Testis (tissue), 2 donors: Measurements from ENCODE around the gene CFAP70.

Experiments
- CTCF ChIP-seq, 3 experiments: fragments of 450-650 bp in 2 of 3; fragments of 200-600 bp in 1 of 3; sonication (generic) in 1 of 3; IDR thresholded peaks; one replicate each; pipeline ENCODE4 v1.5.1; 2016 to 2019; ENCODE audit warnings: antibody characterized with exemption in 3 of 3, mild to moderate bottlenecking in 2 of 3, moderate library complexity in 1 of 3
- POLR2A ChIP-seq: fragments of 450-650 bp; IDR thresholded peaks from one replicate; pipeline ENCODE4 v1.6.1; 2017; ENCODE audit warnings: antibody characterized with exemption, mild to moderate bottlenecking, moderate library complexity

GRCh38 chr10:73344269-73344668 is 14.4 kb downstream of the CFAP70 start:
- TF ChIP-seq CTCF (IDR thresholded peaks at IDR 0.05) (no peak), POLR2A (no peak)
